HEK293T (cell line): Measurements from ENCODE around the gene C1QB.
A peak's percentile ranks its signal among the peaks of the same experiment; 100 is the strongest.

Experiments used
- CTCF ChIA-PET: fragments of 350-600 bp; formaldehyde crosslinking; extraction: SDS; loops from one replicate; lab custom pipeline; 2021; ENCODE audit warnings: antibody characterized with exemption, inconsistent platforms; lab: Yijun Ruan, JAX
- POLR2A ChIA-PET: fragments of 350-600 bp; formaldehyde crosslinking; extraction: SDS; loops from one replicate; lab custom pipeline; 2020; ENCODE audit warnings: antibody characterized with exemption, inconsistent platforms; lab: Yijun Ruan, JAX
- DNase-seq: peaks from one replicate; pipeline ENCODE4 v3.0.0; 2012; ENCODE audit warnings: mixed read lengths; ENCODE audit errors: extremely low spot score
- ARNT ChIP-seq: fragments of 450-650 bp; IDR thresholded peaks from 2 replicates; pipeline ENCODE4 v1.6.1; 2017; ENCODE audit warnings: mild to moderate bottlenecking
- BHLHE40 ChIP-seq: fragments of 450-650 bp; IDR thresholded peaks from 2 replicates; pipeline ENCODE4 v1.6.1; 2016; ENCODE audit warnings: mild to moderate bottlenecking, moderate library complexity, borderline replicate concordance
- CTBP1 ChIP-seq: fragments of 450-650 bp; IDR thresholded peaks from 2 replicates; pipeline ENCODE4 v1.6.1; 2016; ENCODE audit warnings: borderline replicate concordance
- ELF4 ChIP-seq: fragments of 450-650 bp; IDR thresholded peaks from 2 replicates; pipeline ENCODE4 v1.6.1; 2017; ENCODE audit warnings: antibody characterized with exemption
- FOXA1 ChIP-seq: fragments of 450-650 bp; IDR thresholded peaks from 2 replicates; pipeline ENCODE4 v1.6.1; 2016; ENCODE audit warnings: mild to moderate bottlenecking
- FOXK2 ChIP-seq: fragments of 450-650 bp; IDR thresholded peaks from 2 replicates; pipeline ENCODE4 v1.6.1; 2016; ENCODE audit warnings: mild to moderate bottlenecking
- FOXM1 ChIP-seq: fragments of 450-650 bp; IDR thresholded peaks from 2 replicates; pipeline ENCODE4 v1.6.1; 2017; ENCODE audit warnings: mild to moderate bottlenecking, borderline replicate concordance
- HDGF ChIP-seq: fragments of 450-650 bp; IDR thresholded peaks from 2 replicates; pipeline ENCODE4 v1.6.1; 2017; ENCODE audit warnings: antibody characterized with exemption, borderline replicate concordance
- L3MBTL2 ChIP-seq: fragments of 450-650 bp; conservative IDR thresholded peaks from 2 replicates; pipeline ENCODE4 v1.6.1; 2016; ENCODE audit warnings: mild to moderate bottlenecking
- LEF1 ChIP-seq: fragments of 450-650 bp; IDR thresholded peaks from 2 replicates; pipeline ENCODE4 v1.6.1; 2017; ENCODE audit warnings: mild to moderate bottlenecking, borderline replicate concordance
- NFRKB ChIP-seq: fragments of 450-650 bp; IDR thresholded peaks from 2 replicates; pipeline ENCODE4 v1.6.1; 2016; ENCODE audit warnings: mild to moderate bottlenecking, moderate library complexity
- PKNOX1 ChIP-seq: fragments of 450-650 bp; IDR thresholded peaks from 2 replicates; pipeline ENCODE4 v1.6.1; 2016
- SP1 ChIP-seq: fragments of 450-650 bp; IDR thresholded peaks from 2 replicates; pipeline ENCODE4 v1.6.1; 2017
- SUZ12 ChIP-seq: fragments of 450-650 bp; IDR thresholded peaks from 2 replicates; pipeline ENCODE4 v1.6.1; 2016; ENCODE audit warnings: mild to moderate bottlenecking
- TARDBP ChIP-seq: fragments of 450-650 bp; IDR thresholded peaks from 2 replicates; pipeline ENCODE4 v1.6.1; 2016
- ZNF384 ChIP-seq: fragments of 450-650 bp; IDR thresholded peaks from 2 replicates; pipeline ENCODE4 v1.6.1; 2016

Gene C1QB

GRCh38 chr1:22651941-22652856 is 837 bp upstream of the C1QB start:
- ChIA-PET CTCF (no interaction called here), POLR2A (no interaction called here)
- TF ChIP-seq FOXA1 = no peak
- TF ChIP-seq TARDBP = no peak
- DNase-seq = no peak

- CTCF ChIA-PET = no interaction called here
- POLR2A ChIA-PET = no interaction called here
- no peak for DNase-seq
- TF ChIP-seq PKNOX1 (no peak), FOXM1 (no peak), FOXK2 (no peak), ZNF384 (no peak), L3MBTL2 (no peak), SUZ12 (no peak), LEF1 (no peak), ARNT (no peak), NFRKB (no peak), FOXA1 (no peak), SP1 (no peak), TARDBP (no peak), BHLHE40 (no peak), CTBP1 (no peak), HDGF (no peak), ELF4 (no peak)
Measured at GRCh38 chr1:22654692-22655091, 1.7 kb downstream of the C1QB start.

GRCh38 chr1:22658385-22659163 is 5.5 kb downstream of the C1QB start:
- ChIA-PET POLR2A (no interaction called here), CTCF (no interaction called here)

GRCh38 chr1:22660716-22661241 is 7.7 kb downstream of the C1QB start:
- no peak for DNase-seq
- TF ChIP-seq FOXA1 (no peak), NFRKB (no peak), ARNT (no peak), FOXK2 (no peak), SP1 (no peak), HDGF (no peak), ELF4 (no peak), BHLHE40 (no peak), TARDBP (no peak)
- CTCF ChIA-PET = no interaction called here
- POLR2A ChIA-PET = no interaction called here

More at GRCh38 chr1:22658385-22659163, 5.5 kb downstream of the C1QB start:
- DNase-seq = no peak
- TF ChIP-seq TARDBP (no peak), NFRKB (no peak), SP1 (no peak), BHLHE40 (no peak), SUZ12 (no peak), CTBP1 (no peak), FOXA1 (no peak), FOXM1 (no peak), L3MBTL2 (no peak), ZNF384 (no peak), HDGF (no peak), FOXK2 (no peak), PKNOX1 (no peak), ARNT (no peak), LEF1 (no peak), ELF4 (no peak)

GRCh38 chr1:22661880-22662279 is 8.8 kb downstream of the C1QB start:
- CTCF ChIA-PET = no interaction called here
- TF ChIP-seq NFRKB (no peak), TARDBP (no peak), ELF4 (no peak), ZNF384 (no peak), FOXA1 (no peak), LEF1 (no peak), PKNOX1 (no peak), FOXM1 (no peak)
- no peak for DNase-seq
- POLR2A ChIA-PET = no interaction called here

- ChIA-PET POLR2A (no interaction called here), CTCF (interaction anchor here (0.9 kb wide), 1 partner anchor 42 kb away, joined by 3 read pairs; no protein-coding TSS in a partner anchor)
- TF ChIP-seq ZNF384 (no peak), PKNOX1 (peak; percentile 96)
- DNase-seq = peak; percentile 65
Measured at GRCh38 chr1:22662318-22662717, 9.3 kb downstream of the C1QB start.
